Activated CD4-positive, alpha-beta memory T cell treated with anti-CD3 and anti-CD28 coated beads, Interleukin-2, amount 10 ng/mL, durations not matched to agents 7 days and 5 days (primary cell): Measurements from ENCODE around the gene CRTC1. TPM values are rescaled to one million over a fixed set of nuclear protein-coding genes. Genes with fewer than 3 reads are reported as not detected.
"Not testable (repeated sequence)": the region's sequence is repeated elsewhere in the genome, so short reads cannot be mapped to it uniquely, and the experiment has no call there.

Source experiments
- CTCF ChIA-PET: fragments of 350-600 bp; sonication (Branson Sonifier 250); formaldehyde crosslinking; loops from one replicate; lab custom pipeline; 2021; ENCODE audit warnings: antibody characterized with exemption, inconsistent platforms; lab: Charles Lee
- POLR2A ChIA-PET: fragments of 350-600 bp; sonication (Branson Sonifier 250); formaldehyde crosslinking; loops from one replicate; lab custom pipeline; 2021; ENCODE audit warnings: antibody characterized with exemption; lab: Charles Lee
- DNase-seq: peaks from one replicate; pipeline ENCODE4 v3.0.0-alpha.2; 2020
- H3K27ac Mint-ChIP-seq: one replicate; pipeline ENCODE4 v1.8.0; 2021; ENCODE audit warnings: mild to moderate bottlenecking, mixed read lengths
- H3K27me3 Mint-ChIP-seq: one replicate; pipeline ENCODE4 v1.8.0; 2021; ENCODE audit warnings: mixed read lengths
- H3K36me3 Mint-ChIP-seq: one replicate; pipeline ENCODE4 v1.8.0; 2021; ENCODE audit warnings: low read depth, mixed read lengths
- H3K4me1 Mint-ChIP-seq: one replicate; pipeline ENCODE4 v1.8.0; 2021; ENCODE audit warnings: mixed read lengths
- H3K4me3 Mint-ChIP-seq: one replicate; pipeline ENCODE4 v1.8.0; 2021; ENCODE audit warnings: mild to moderate bottlenecking, mixed read lengths
- H3K9me3 Mint-ChIP-seq: one replicate; pipeline ENCODE4 v1.8.0; 2021; ENCODE audit warnings: mixed read lengths
- total RNA-seq, 2 experiments: library from RNA; stranded (reverse); gene quantifications; one replicate each; pipeline ENCODE4 v1.2.3, GENCODE V29; 2021

CRTC1 gene
- total RNA-seq, 2 experiments from 2014 or later = 5.3 TPM

DNA sequence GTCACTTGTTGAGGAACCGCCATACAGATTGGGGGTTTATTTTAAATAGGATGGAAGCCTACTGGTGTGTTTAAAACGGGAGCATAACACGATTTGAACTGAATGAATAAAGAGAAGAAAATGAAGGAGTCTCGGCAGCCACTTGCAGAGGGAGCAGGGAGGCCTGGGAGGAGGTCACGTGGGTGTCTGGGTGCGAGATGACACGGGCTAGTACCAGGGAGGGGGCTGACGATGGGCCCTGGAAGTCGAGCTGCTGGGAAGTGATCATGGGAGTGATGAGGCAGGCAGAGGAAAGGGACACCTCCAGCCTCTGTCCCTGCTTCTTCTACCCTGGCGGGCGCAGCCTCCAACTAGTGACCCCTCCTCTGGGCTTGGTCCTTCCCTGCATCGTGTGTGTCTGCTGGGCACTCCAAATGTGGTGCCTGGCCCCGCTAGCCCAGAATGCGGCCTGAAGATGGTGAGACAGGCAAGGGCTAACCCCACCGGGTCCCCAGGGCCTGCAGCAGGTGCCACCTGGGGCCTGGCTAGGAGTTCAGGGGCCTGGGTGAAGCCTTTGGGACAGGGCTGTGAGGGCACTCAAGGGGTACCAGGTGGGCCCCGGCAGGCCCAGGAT is 35.5 kb downstream of the CRTC1 start:
- POLR2A ChIA-PET = no interaction called here
- Mint-ChIP-seq H3K27me3 (no peaks in the 10 kb centered on the region), H3K36me3 (no peaks in the 10 kb centered on the region), H3K27ac (no peak overlapping the region), H3K4me3 (no peak overlapping the region), H3K9me3 (no peaks in the 10 kb centered on the region), H3K4me1 (no peaks in the 10 kb centered on the region)
- DNase-seq = no peak
- CTCF ChIA-PET = no interaction called here

- Mint-ChIP-seq H3K9me3 (no peaks in the 10 kb centered on the region), H3K4me1 (no peaks in the 10 kb centered on the region), H3K4me3 (no peak overlapping the region), H3K27me3 (no peaks in the 10 kb centered on the region), H3K36me3 (no peaks in the 10 kb centered on the region), H3K27ac (no peak overlapping the region)
- CTCF ChIA-PET = no interaction called here
- POLR2A ChIA-PET = no interaction called here
- no peak for DNase-seq
Observed at GRCh38 chr19:18719541-18719940, 36.1 kb downstream of the CRTC1 start.

DNA sequence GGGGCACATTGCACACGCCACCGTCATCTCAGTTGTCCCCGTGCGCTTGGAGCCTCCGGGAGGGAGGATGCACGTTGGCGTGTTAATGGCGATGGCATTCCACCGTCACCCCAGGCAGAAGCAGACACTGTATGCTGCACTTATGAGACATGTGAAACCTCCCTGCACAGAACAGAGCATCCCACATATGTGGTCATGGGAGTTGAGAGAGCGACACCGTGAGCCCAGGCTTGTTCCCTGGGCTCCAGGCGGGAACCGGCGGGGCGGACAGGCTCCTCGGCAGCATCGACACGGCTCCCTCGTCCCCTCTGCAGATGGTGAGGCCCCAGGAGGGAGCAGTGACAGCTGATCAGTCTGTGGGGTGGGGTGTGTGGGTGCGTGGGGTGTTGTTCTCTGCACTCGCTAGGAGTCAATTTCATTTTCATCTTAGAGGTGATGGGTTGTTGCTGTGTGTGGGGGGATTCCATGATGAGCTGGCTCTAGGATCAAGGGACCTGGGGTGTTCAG is 40.4 kb downstream of the CRTC1 start:
- ChIA-PET CTCF (no interaction called here), POLR2A (no interaction called here)
- Mint-ChIP-seq H3K9me3 (no peaks in the 10 kb centered on the region), H3K4me3 (no peak overlapping the region), H3K27ac (no peak overlapping the region), H3K4me1 (no peaks in the 10 kb centered on the region), H3K27me3 (no peaks in the 10 kb centered on the region), H3K36me3 (no peaks in the 10 kb centered on the region)
- DNase-seq = no peak

- Mint-ChIP-seq H3K27me3 (no peaks in the 10 kb centered on the region), H3K4me1 (no peaks in the 10 kb centered on the region), H3K9me3 (no peaks in the 10 kb centered on the region), H3K36me3 (no peaks in the 10 kb centered on the region), H3K27ac (no peak overlapping the region), H3K4me3 (no peak overlapping the region)
- CTCF ChIA-PET = no interaction called here
- POLR2A ChIA-PET = no interaction called here
- DNase-seq = no peak
Observed at GRCh38 chr19:18725841-18726770, 42.6 kb downstream of the CRTC1 start.

GRCh38 chr19:18726846-18727245 is 43.4 kb downstream of the CRTC1 start:
- H3K27ac Mint-ChIP-seq = no peak overlapping the region
- POLR2A ChIA-PET = no interaction called here
- H3K9me3 Mint-ChIP-seq = no peaks in the 10 kb centered on the region
- no peaks in the 10 kb centered on the region for H3K36me3 Mint-ChIP-seq
- no peak overlapping the region for H3K4me3 Mint-ChIP-seq
- H3K4me1 Mint-ChIP-seq = no peaks in the 10 kb centered on the region
- CTCF ChIA-PET = no interaction called here
- no peaks in the 10 kb centered on the region for H3K27me3 Mint-ChIP-seq
- no peak for DNase-seq

DNA sequence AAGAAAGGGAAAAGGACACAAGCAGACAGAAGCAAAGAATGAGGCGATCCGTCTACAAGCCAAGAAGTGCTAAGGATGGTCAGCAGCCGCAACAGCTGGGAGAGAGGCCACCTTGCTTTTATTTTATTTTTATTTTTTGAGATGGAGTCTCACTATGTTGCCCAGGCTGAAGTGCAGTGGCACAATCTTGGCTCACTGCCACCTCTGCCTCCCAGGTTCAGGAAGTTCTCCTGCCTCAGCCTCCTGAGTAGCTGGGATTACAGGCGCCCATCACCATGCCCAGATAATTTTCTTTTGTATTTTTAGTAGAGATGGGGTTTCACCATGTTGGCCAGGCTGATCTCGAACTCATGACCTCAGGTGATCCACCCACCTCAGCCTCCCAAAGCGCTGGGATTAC is 44.1 kb downstream of the CRTC1 start:
- POLR2A ChIA-PET = interaction anchor here (1.0 kb wide), 1 partner anchor 19 kb away, joined by 3 read pairs; no protein-coding TSS in a partner anchor
- H3K4me1 Mint-ChIP-seq, H3K9me3 Mint-ChIP-seq, DNase-seq, H3K27ac Mint-ChIP-seq, H3K27me3 Mint-ChIP-seq, H3K36me3 Mint-ChIP-seq, H3K4me3 Mint-ChIP-seq, CTCF ChIA-PET: not testable (repeated sequence)

DNA sequence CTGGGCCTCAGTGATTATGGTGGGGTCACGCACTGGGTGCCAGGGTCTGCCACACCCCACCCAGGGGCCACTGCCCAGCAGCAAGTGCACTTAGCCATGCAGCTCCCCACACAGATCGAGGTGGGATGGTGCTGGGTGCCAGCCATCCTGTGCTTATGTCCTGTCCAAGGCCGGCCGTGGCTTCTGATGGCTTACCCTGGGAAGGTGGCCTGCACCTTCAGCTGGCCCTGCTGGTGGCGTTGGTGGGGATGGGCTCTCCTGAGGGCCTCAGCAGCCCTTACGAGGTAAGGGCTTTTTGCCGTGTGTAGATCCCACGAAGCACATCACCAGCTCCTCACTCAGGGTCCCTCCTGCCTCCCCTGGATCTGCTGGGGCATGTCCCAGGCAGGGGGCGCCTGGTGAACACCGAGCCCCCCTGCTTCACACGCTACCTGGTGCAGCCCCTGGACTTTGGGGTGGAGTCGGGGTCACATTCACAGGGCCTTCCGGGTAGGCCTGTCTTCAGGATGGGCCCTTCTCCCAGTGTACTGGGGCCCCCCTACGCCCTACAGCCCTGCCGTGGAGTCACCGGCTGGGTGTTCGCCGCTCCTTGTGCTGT is 46.6 kb downstream of the CRTC1 start:
- CTCF ChIA-PET = no interaction called here

GRCh38 chr19:18730885-18731513 is 47.5 kb downstream of the CRTC1 start:
- DNase-seq = no peak
- Mint-ChIP-seq H3K9me3 (no peaks in the 10 kb centered on the region), H3K36me3 (no peaks in the 10 kb centered on the region), H3K4me1 (no peaks in the 10 kb centered on the region), H3K4me3 (no peak overlapping the region), H3K27me3 (no peaks in the 10 kb centered on the region), H3K27ac (no peak overlapping the region)
- POLR2A ChIA-PET = interaction anchor here (1.0 kb wide), 1 partner anchor 99 kb away, joined by 3 read pairs; no protein-coding TSS in a partner anchor
- CTCF ChIA-PET = no interaction called here

More for the DNA sequence above, 46.6 kb downstream of the CRTC1 start:
- no peak for DNase-seq
- Mint-ChIP-seq H3K36me3 (no peaks in the 10 kb centered on the region), H3K4me3 (no peak overlapping the region), H3K27ac (no peak overlapping the region), H3K27me3 (no peaks in the 10 kb centered on the region), H3K4me1 (no peaks in the 10 kb centered on the region), H3K9me3 (no peaks in the 10 kb centered on the region)
- POLR2A ChIA-PET = no interaction called here

GRCh38 chr19:18731562-18732008 is 48.1 kb downstream of the CRTC1 start:
- no peaks in the 10 kb centered on the region for H3K4me1 Mint-ChIP-seq
- H3K27ac Mint-ChIP-seq = no peak overlapping the region
- H3K36me3 Mint-ChIP-seq = no peaks in the 10 kb centered on the region
- no peaks in the 10 kb centered on the region for H3K9me3 Mint-ChIP-seq
- CTCF ChIA-PET = no interaction called here
- H3K27me3 Mint-ChIP-seq = no peaks in the 10 kb centered on the region
- DNase-seq = no peak
- H3K4me3 Mint-ChIP-seq = no peak overlapping the region
- POLR2A ChIA-PET = interaction anchor here (1.0 kb wide), 1 partner anchor 98 kb away, joined by 3 read pairs; no protein-coding TSS in a partner anchor

- H3K4me3 Mint-ChIP-seq = no peak overlapping the region
- CTCF ChIA-PET = no interaction called here
- no peak overlapping the region for H3K27ac Mint-ChIP-seq
- H3K27me3 Mint-ChIP-seq = no peaks in the 10 kb centered on the region
- POLR2A ChIA-PET = no interaction called here
- no peaks in the 10 kb centered on the region for H3K9me3 Mint-ChIP-seq
- DNase-seq = no peak
- no peaks in the 10 kb centered on the region for H3K36me3 Mint-ChIP-seq
- H3K4me1 Mint-ChIP-seq = no peaks in the 10 kb centered on the region
Observed at GRCh38 chr19:18733196-18733647, 49.7 kb downstream of the CRTC1 start.

DNA sequence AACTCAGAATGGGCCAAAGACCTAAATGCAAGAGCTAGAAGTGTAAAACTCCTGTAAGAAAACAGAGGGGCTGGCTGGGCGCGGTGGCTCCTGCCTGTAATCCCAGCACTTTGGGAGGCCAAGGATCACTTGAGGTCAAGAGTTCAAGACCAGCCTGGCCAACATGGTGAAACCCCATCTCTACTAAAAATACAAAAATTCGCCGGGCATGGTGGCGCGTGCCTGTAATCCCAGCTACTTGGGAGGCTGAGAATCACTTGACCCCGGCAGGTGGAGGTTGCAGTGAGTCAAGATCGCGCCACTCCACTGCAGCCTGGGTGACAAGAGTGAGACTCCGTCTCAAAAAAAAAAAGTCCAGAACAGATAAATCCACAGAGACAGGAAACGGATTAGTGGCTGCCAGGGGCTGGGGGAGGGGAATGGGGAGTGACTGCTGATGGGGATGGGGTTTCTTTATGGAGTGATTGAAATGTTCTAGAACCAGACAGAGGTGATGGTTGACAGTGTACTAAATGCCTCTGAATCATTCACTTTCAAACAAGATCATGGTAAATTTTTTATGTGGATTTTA is 50.4 kb downstream of the CRTC1 start:
- H3K27ac Mint-ChIP-seq, CTCF ChIA-PET, H3K36me3 Mint-ChIP-seq, H3K27me3 Mint-ChIP-seq, H3K9me3 Mint-ChIP-seq, H3K4me3 Mint-ChIP-seq, DNase-seq, H3K4me1 Mint-ChIP-seq, POLR2A ChIA-PET: not testable (repeated sequence)

GRCh38 chr19:18735324-18735723 is 51.8 kb downstream of the CRTC1 start:
- Mint-ChIP-seq H3K36me3 (no peaks in the 10 kb centered on the region), H3K9me3 (no peaks in the 10 kb centered on the region), H3K27ac (no peak overlapping the region), H3K27me3 (no peaks in the 10 kb centered on the region), H3K4me3 (no peak overlapping the region), H3K4me1 (no peaks in the 10 kb centered on the region)
- CTCF ChIA-PET = no interaction called here
- POLR2A ChIA-PET = no interaction called here
- no peak for DNase-seq
